ENCODE measurements around the gene ATG2B.

Gene ATG2B

DNA sequence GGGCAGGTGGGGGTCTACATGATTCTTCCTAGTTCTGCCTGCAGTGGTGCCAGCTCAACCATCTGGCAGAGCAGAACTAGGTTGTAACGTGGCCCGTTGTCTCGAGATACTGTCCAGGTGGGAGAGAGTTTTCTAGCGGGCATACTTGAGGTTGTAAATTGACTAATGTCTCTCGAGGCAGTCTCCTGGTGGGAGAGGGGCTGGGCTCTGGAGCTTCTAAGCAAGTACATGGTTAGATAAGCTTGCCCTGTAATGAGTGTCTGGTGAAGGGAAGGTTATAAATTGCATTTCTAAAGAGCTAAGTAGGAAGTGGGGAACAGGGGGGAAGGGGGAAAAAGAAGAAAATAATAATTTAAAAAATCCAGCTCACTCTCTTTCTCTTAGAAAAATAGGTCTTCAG, 89.0 kb downstream of the ATG2B start:
- Histone ChIP-seq H3K79me2 (ENCODE audit: control insufficient read depth, insufficient read depth, low read length, unreplicated experiment) (no peaks in the 10 kb centered on the region), H3K4me3 (ENCODE audit: low read depth, low read length) (no peak overlapping the region), H3K36me3 (ENCODE audit: insufficient read depth, low read length) (no peaks in the 10 kb centered on the region; the same call in 1 of the 2 replicates), H3K4me1 (ENCODE audit: control insufficient read depth, insufficient read depth, low read length, unreplicated experiment) (peaks cover 16% of the 10 kb centered on the region), H2AFZ (ENCODE audit: low read length, unreplicated experiment) (no peak overlapping the region), H3K27ac (ENCODE audit: low read depth, low read length) (no peak overlapping the region), H3K27me3 (ENCODE audit: insufficient read depth, low read length) (no peaks in the 10 kb centered on the region)

DNA sequence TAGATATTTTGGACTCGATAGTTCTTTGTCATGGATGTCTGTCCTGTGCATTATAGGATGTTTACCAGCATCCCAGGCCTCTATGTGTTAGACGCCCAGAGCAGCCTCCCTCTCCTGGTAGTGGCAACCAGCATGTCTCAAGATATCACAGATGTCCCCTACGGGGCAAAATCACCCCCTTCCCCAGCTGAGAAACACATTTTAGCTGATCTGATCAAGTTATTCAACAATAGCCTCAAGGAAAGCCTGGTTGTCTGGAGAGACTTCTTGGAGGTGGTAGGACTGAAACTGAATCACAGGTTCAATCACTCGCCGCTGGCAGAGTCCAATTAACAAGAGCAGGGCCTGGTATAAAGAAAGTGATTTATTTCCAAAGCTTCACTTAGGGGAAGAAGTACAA, 89.5 kb downstream of the ATG2B start:
- Histone ChIP-seq H3K4me1 (ENCODE audit: control insufficient read depth, insufficient read depth, low read length, unreplicated experiment) (peaks cover 19% of the 10 kb centered on the region), H3K36me3 (ENCODE audit: insufficient read depth, low read length) (no peaks in the 10 kb centered on the region; the same call in 1 of the 2 replicates), H2AFZ (ENCODE audit: low read length, unreplicated experiment) (no peak overlapping the region), H3K4me3 (ENCODE audit: low read depth, low read length) (no peak overlapping the region), H3K79me2 (ENCODE audit: control insufficient read depth, insufficient read depth, low read length, unreplicated experiment) (no peaks in the 10 kb centered on the region), H3K27me3 (ENCODE audit: insufficient read depth, low read length) (no peaks in the 10 kb centered on the region), H3K27ac (ENCODE audit: low read depth, low read length) (no peak overlapping the region)

DNA sequence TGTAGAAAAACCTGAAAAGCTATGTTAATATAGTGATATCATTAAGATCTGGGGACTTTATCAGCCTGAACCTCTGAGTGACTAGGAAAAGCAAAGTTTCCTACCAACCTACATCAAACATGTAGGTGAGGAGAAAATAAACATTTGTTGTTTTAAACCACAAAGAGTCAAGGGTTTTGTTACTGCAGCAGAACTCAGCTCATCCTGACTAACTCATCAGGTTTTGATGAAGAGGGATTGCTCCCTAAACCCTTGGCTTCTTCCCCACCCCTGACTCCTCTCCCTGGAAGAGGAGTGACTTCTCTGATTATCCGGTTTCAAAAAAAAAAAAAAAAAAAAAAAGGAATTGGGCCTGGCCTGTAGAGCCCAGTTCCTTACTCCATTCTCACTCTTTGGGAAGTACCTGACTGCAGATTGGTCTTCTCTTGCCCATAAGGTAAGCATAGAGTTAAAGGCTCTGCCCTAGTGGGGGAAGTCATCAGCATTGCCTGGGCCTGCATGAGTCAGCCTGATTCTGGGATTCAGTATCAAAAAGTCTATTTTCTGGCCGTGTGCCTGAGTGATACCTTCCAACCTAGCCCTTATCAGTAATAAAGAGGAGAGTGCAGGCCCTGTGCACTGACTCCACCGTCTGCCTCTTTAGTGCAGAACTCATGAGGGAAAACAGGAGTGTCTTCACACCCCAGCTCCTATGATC, 90.2 kb downstream of the ATG2B start:
- H3K4me1 ChIP-seq (ENCODE audit: control insufficient read depth, insufficient read depth, low read length, unreplicated experiment), result peaks cover 26% of the 10 kb centered on the region
- no peak overlapping the region for H2AFZ ChIP-seq (ENCODE audit: low read length, unreplicated experiment)
- H3K27ac ChIP-seq (ENCODE audit: low read depth, low read length), result no peak overlapping the region
- no peaks in the 10 kb centered on the region; the same call in 1 of the 2 replicates for H3K36me3 ChIP-seq (ENCODE audit: insufficient read depth, low read length)
- no peaks in the 10 kb centered on the region for H3K79me2 ChIP-seq (ENCODE audit: control insufficient read depth, insufficient read depth, low read length, unreplicated experiment)
- H3K4me3 ChIP-seq (ENCODE audit: low read depth, low read length), result no peak overlapping the region
- no peaks in the 10 kb centered on the region for H3K27me3 ChIP-seq (ENCODE audit: insufficient read depth, low read length)

GRCh38 chr14:96271421-96271762, 91.7 kb downstream of the ATG2B start:
- Histone ChIP-seq H3K4me3 (ENCODE audit: low read depth, low read length) (no peak overlapping the region), H2AFZ (ENCODE audit: low read length, unreplicated experiment) (no peak overlapping the region), H3K27ac (ENCODE audit: low read depth, low read length) (no peak overlapping the region), H3K79me2 (ENCODE audit: control insufficient read depth, insufficient read depth, low read length, unreplicated experiment) (no peaks in the 10 kb centered on the region), H3K36me3 (ENCODE audit: insufficient read depth, low read length) (no peaks in the 10 kb centered on the region), H3K27me3 (ENCODE audit: insufficient read depth, low read length) (no peaks in the 10 kb centered on the region), H3K4me1 (ENCODE audit: control insufficient read depth, insufficient read depth, low read length, unreplicated experiment) (peaks cover 37% of the 10 kb centered on the region)

GRCh38 chr14:96270565-96271420, 92.3 kb downstream of the ATG2B start:
- Histone ChIP-seq H3K79me2 (ENCODE audit: control insufficient read depth, insufficient read depth, low read length, unreplicated experiment) (no peaks in the 10 kb centered on the region), H3K4me1 (ENCODE audit: control insufficient read depth, insufficient read depth, low read length, unreplicated experiment) (peaks cover 37% of the 10 kb centered on the region), H3K27ac (ENCODE audit: low read depth, low read length) (no peak overlapping the region), H3K4me3 (ENCODE audit: low read depth, low read length) (no peak overlapping the region), H3K27me3 (ENCODE audit: insufficient read depth, low read length) (no peaks in the 10 kb centered on the region), H3K36me3 (ENCODE audit: insufficient read depth, low read length) (no peaks in the 10 kb centered on the region), H2AFZ (ENCODE audit: low read length, unreplicated experiment) (peak overlapping the region; percentile 44)

- no peaks in the 10 kb centered on the region for H3K27me3 ChIP-seq (ENCODE audit: insufficient read depth, low read length)
- peak overlapping the region; percentile 50; the same call in 1 of the 2 replicates for H3K27ac ChIP-seq (ENCODE audit: low read depth, low read length)
- no peaks in the 10 kb centered on the region for H3K36me3 ChIP-seq (ENCODE audit: insufficient read depth, low read length)
- H3K4me1 ChIP-seq (ENCODE audit: control insufficient read depth, insufficient read depth, low read length, unreplicated experiment), result peaks cover 29% of the 10 kb centered on the region
- no peak overlapping the region for H3K4me3 ChIP-seq (ENCODE audit: low read depth, low read length)
- no peaks in the 10 kb centered on the region for H3K79me2 ChIP-seq (ENCODE audit: control insufficient read depth, insufficient read depth, low read length, unreplicated experiment)
- no peak overlapping the region for H2AFZ ChIP-seq (ENCODE audit: low read length, unreplicated experiment)
Measured at GRCh38 chr14:96269359-96269710, 93.8 kb downstream of the ATG2B start.

DNA sequence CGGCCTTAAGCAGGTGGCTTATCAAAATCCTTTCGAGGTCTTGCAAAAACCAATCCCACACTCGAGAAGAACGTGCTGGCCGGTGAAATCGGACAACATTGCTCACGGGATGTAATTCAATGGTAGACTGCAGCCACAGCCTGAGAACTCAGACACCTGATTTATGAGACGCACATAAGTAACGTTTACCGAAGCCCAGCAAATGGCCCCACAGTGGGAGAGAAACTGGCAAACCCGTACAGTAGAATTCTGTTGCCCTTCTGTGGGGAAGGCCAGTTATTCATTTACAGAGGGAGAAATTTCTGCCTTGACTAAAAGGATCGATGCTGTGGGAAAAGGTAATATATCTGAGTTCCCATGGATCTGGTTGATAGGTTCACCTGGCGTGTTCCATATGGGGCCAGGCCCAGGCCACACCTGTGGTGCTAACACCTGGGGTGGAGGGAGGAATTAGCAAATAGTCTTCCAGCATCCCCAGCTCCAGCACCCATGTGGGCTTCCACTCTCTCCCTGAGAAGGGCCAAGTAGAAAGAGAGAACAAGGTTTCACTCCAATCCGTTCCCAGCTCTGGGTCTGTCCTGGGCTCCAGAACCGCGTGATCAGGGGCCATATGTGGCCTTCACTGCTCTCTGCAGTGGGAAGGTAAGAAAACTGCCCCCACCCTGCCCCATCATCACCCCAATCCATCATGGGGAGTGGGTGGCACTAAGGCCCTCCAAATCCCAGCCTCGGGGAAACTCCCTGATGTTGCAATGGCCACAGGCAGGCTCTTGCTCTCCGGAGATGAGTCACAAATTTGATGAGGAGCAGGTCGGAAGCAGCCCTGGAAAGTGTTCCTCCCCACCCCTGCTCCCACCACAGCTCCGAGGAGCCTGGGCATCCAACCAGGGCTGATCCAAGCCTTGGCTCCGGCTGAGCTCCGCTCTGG, 94.4 kb downstream of the ATG2B start:
- H3K4me3 ChIP-seq (ENCODE audit: low read depth, low read length), result 0 out of 2 replicates have a peak overlapping the region, but pooled peaks have one; percentile 0
- H3K79me2 ChIP-seq (ENCODE audit: control insufficient read depth, insufficient read depth, low read length, unreplicated experiment), result no peaks in the 10 kb centered on the region
- no peaks in the 10 kb centered on the region for H3K36me3 ChIP-seq (ENCODE audit: insufficient read depth, low read length)
- no peaks in the 10 kb centered on the region for H3K27me3 ChIP-seq (ENCODE audit: insufficient read depth, low read length)
- peaks cover 29% of the 10 kb centered on the region for H3K4me1 ChIP-seq (ENCODE audit: control insufficient read depth, insufficient read depth, low read length, unreplicated experiment)
- H3K27ac ChIP-seq (ENCODE audit: low read depth, low read length), result peak overlapping the region; percentile 74
- no peak overlapping the region for H2AFZ ChIP-seq (ENCODE audit: low read length, unreplicated experiment)

GRCh38 chr14:96267916-96268315, 95.2 kb downstream of the ATG2B start:
- no peak overlapping the region for H2AFZ ChIP-seq (ENCODE audit: low read length, unreplicated experiment)
- no peak overlapping the region for H3K4me3 ChIP-seq (ENCODE audit: low read depth, low read length)
- H3K36me3 ChIP-seq (ENCODE audit: insufficient read depth, low read length), result no peaks in the 10 kb centered on the region
- no peaks in the 10 kb centered on the region for H3K79me2 ChIP-seq (ENCODE audit: control insufficient read depth, insufficient read depth, low read length, unreplicated experiment)
- H3K4me1 ChIP-seq (ENCODE audit: control insufficient read depth, insufficient read depth, low read length, unreplicated experiment), result peaks cover 29% of the 10 kb centered on the region
- H3K27me3 ChIP-seq (ENCODE audit: insufficient read depth, low read length), result no peaks in the 10 kb centered on the region
- H3K27ac ChIP-seq (ENCODE audit: low read depth, low read length), result peak overlapping the region; percentile 74

DNA sequence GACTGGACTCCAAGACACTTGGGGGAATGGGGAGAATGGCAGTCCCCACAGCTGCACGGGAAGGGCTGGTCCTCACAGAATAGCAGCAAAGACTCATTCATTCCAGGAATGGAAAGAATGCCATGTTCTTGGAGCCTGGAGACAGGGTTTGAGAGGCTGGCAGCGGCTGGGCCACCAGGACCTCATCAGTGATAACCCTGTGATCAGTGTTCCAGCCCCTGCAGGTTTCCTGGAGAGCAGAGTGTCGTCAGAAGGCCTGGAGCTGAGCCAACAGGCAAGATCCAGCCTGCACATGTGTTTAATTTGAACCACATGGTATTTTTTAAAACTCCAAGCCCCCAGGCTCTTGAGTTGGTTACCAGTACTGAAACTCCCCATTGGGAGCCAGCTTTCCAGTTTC, 95.8 kb downstream of the ATG2B start:
- Histone ChIP-seq H3K36me3 (ENCODE audit: insufficient read depth, low read length) (no peaks in the 10 kb centered on the region), H3K4me1 (ENCODE audit: control insufficient read depth, insufficient read depth, low read length, unreplicated experiment) (peaks cover 29% of the 10 kb centered on the region)

GRCh38 chr14:96265383-96266095, 97.6 kb downstream of the ATG2B start:
- Histone ChIP-seq H3K27ac (ENCODE audit: low read depth, low read length) (no peak overlapping the region), H3K4me3 (ENCODE audit: low read depth, low read length) (no peak overlapping the region), H3K4me1 (ENCODE audit: control insufficient read depth, insufficient read depth, low read length, unreplicated experiment) (peaks cover 34% of the 10 kb centered on the region), H3K36me3 (ENCODE audit: insufficient read depth, low read length) (no peaks in the 10 kb centered on the region), H2AFZ (ENCODE audit: low read length, unreplicated experiment) (no peak overlapping the region), H3K79me2 (ENCODE audit: control insufficient read depth, insufficient read depth, low read length, unreplicated experiment) (no peaks in the 10 kb centered on the region), H3K27me3 (ENCODE audit: insufficient read depth, low read length) (no peaks in the 10 kb centered on the region)

More for the DNA sequence above, 95.8 kb downstream of the ATG2B start:
- Histone ChIP-seq H2AFZ (ENCODE audit: low read length, unreplicated experiment) (no peak overlapping the region), H3K27me3 (ENCODE audit: insufficient read depth, low read length) (no peaks in the 10 kb centered on the region), H3K79me2 (ENCODE audit: control insufficient read depth, insufficient read depth, low read length, unreplicated experiment) (no peaks in the 10 kb centered on the region), H3K4me3 (ENCODE audit: low read depth, low read length) (no peak overlapping the region), H3K27ac (ENCODE audit: low read depth, low read length) (peak overlapping the region; percentile 74)
